ENCODE data around the gene RTP5.

DNA sequence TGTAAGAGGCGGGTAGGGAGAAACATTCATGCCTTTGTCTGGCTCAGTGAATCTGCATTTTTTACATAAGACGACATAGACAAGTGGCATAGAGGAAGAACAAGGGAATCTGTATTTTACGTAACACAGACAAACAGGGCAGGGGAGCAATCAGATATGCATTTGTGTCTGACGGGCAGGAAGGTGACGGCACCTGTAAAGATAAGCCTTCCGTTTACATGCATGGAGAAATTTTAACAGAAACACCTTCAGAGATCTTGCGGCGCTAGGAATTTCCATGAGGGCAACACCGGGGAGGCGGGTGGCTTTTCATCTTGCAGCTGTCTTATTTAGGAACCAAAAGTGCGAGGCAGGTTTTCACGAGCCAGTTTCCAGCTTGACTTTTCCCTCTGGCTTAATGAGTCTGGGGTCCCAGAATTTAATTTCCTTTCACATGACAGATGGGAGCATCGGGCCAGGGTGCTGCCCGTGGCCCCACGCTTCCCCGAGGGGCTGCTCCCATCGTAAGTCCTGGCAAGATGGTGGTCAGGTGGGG is 42.6 kb downstream of the RTP5 start:
- TF ChIP-seq, protein P1, sequence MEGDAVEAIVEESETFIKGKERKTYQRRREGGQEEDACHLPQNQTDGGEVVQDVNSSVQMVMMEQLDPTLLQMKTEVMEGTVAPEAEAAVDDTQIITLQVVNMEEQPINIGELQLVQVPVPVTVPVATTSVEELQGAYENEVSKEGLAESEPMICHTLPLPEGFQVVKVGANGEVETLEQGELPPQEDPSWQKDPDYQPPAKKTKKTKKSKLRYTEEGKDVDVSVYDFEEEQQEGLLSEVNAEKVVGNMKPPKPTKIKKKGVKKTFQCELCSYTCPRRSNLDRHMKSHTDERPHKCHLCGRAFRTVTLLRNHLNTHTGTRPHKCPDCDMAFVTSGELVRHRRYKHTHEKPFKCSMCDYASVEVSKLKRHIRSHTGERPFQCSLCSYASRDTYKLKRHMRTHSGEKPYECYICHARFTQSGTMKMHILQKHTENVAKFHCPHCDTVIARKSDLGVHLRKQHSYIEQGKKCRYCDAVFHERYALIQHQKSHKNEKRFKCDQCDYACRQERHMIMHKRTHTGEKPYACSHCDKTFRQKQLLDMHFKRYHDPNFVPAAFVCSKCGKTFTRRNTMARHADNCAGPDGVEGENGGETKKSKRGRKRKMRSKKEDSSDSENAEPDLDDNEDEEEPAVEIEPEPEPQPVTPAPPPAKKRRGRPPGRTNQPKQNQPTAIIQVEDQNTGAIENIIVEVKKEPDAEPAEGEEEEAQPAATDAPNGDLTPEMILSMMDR (IDR thresholded peaks at IDR 0.05), result no peak
- no peak for TF ChIP-seq POLR2A (IDR thresholded peaks at IDR 0.05)

All from breast epithelium (tissue), 3 donors.